Endothelial cell (in vitro differentiated cells): ENCODE results near the gene HSPE1. TPM values are rescaled to one million over a fixed set of nuclear protein-coding genes. Genes with fewer than 3 reads are reported as not detected.

Source experiments
- DNase-seq: peaks from one replicate; pipeline ENCODE4 v3.0.0; 2021; ENCODE audit warnings: low spot score
- H3K27ac Mint-ChIP-seq: one replicate; pipeline ENCODE4 v1.8.0; 2021; ENCODE audit warnings: mixed read lengths, inconsistent platforms; ENCODE audit not compliant: unreplicated experiment
- H3K27me3 Mint-ChIP-seq: one replicate; pipeline ENCODE4 v1.8.0; 2021; ENCODE audit warnings: mild to moderate bottlenecking, moderate library complexity, mixed read lengths, inconsistent platforms; ENCODE audit not compliant: unreplicated experiment
- H3K36me3 Mint-ChIP-seq: one replicate; pipeline ENCODE4 v1.8.0; 2021; ENCODE audit warnings: mild to moderate bottlenecking, low read depth, mixed read lengths, inconsistent platforms; ENCODE audit not compliant: unreplicated experiment
- H3K4me1 Mint-ChIP-seq: one replicate; pipeline ENCODE4 v1.8.0; 2021; ENCODE audit warnings: mild to moderate bottlenecking, mixed read lengths, inconsistent platforms; ENCODE audit not compliant: unreplicated experiment
- H3K4me3 Mint-ChIP-seq: one replicate; pipeline ENCODE4 v1.8.0; 2021; ENCODE audit warnings: mild to moderate bottlenecking, mixed read lengths, inconsistent platforms; ENCODE audit not compliant: unreplicated experiment
- H3K9me3 Mint-ChIP-seq: one replicate; pipeline ENCODE4 v1.8.0; 2021; ENCODE audit warnings: mixed read lengths, inconsistent platforms; ENCODE audit not compliant: unreplicated experiment
- total RNA-seq: library from RNA; stranded (reverse); fragmentation: NEBNext Ultra II Directional; extraction: Animal tissue kit (Norgen Biotek cat#: 25700); gene quantifications from one replicate; pipeline ENCODE4 v1.2.1, GENCODE V29; 2021; ENCODE audit not compliant: unreplicated experiment
- TF ChIP-seq, protein P1 (sequence below): fragments of 200-600 bp; sonication (generic); IDR thresholded peaks from one replicate; pipeline ENCODE4 v1.5.0; 2021; ENCODE audit warnings: antibody characterized with exemption; ENCODE audit not compliant: unreplicated experiment

Gene HSPE1
- total RNA-seq, 1 donor from 2014 or later: 73.6 TPM

DNA sequence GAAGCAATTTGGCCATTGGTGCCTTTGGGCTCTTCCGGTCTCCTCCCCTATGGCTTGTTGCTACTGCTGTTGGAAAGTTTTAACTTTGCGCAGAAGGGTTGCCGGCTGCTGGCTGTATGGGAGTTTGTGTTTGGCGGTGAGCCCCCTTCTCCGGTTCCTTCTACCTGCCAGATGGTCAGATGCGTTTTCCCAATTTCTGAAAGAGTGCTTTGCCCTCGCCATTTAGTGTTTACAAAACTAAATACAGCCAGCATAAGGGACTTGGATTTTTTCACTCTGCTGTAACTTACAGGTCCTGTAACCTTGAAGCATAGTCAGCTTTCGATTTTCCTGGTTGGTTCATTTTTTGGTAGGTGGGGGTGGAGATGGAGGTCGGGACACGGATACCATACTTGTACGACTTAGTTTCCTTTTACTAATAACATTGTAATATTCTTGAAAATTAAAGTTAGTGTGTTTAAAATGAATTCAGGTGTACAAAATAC lies 46.2 kb upstream of the HSPE1 start:
- DNase-seq: no peak

DNA sequence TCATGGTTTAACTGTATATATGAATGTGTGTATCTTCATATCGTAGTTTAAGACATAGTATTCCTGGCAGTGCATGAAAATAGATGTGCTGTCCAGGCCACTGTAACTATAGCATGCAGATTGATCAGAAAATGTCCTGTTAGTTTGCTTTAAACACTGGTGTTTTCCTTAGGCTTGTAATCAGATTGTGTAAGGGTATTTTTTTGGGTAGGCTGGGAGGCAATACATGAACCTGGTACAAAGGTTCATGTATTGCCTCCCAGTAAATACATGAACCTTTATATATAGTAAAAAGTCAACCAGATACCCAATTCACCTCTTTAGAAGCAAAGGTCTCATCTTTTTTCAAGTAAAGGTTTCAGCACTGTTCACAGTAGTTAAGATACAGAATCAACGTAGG lies 45.3 kb upstream of the HSPE1 start:
- Mint-ChIP-seq H3K4me1 (peaks cover 22% of the 10 kb centered on the region), H3K27me3 (peaks cover 13% of the 10 kb centered on the region), H3K36me3 (peaks cover 11% of the 10 kb centered on the region), H3K4me3 (peak overlapping the region; percentile 100), H3K9me3 (no peaks in the 10 kb centered on the region), H3K27ac (peak overlapping the region; percentile 100)
- DNase-seq: no peak
- TF ChIP-seq, protein P1, sequence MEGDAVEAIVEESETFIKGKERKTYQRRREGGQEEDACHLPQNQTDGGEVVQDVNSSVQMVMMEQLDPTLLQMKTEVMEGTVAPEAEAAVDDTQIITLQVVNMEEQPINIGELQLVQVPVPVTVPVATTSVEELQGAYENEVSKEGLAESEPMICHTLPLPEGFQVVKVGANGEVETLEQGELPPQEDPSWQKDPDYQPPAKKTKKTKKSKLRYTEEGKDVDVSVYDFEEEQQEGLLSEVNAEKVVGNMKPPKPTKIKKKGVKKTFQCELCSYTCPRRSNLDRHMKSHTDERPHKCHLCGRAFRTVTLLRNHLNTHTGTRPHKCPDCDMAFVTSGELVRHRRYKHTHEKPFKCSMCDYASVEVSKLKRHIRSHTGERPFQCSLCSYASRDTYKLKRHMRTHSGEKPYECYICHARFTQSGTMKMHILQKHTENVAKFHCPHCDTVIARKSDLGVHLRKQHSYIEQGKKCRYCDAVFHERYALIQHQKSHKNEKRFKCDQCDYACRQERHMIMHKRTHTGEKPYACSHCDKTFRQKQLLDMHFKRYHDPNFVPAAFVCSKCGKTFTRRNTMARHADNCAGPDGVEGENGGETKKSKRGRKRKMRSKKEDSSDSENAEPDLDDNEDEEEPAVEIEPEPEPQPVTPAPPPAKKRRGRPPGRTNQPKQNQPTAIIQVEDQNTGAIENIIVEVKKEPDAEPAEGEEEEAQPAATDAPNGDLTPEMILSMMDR: no peak

More for the DNA sequence above, 46.2 kb upstream of the HSPE1 start:
- TF ChIP-seq, protein P1: no peak
- Mint-ChIP-seq H3K4me3 (peak overlapping the region; percentile 100), H3K27me3 (peaks cover 13% of the 10 kb centered on the region), H3K36me3 (peaks cover 11% of the 10 kb centered on the region), H3K27ac (peak overlapping the region; percentile 100), H3K9me3 (no peaks in the 10 kb centered on the region), H3K4me1 (peaks cover 22% of the 10 kb centered on the region)

DNA sequence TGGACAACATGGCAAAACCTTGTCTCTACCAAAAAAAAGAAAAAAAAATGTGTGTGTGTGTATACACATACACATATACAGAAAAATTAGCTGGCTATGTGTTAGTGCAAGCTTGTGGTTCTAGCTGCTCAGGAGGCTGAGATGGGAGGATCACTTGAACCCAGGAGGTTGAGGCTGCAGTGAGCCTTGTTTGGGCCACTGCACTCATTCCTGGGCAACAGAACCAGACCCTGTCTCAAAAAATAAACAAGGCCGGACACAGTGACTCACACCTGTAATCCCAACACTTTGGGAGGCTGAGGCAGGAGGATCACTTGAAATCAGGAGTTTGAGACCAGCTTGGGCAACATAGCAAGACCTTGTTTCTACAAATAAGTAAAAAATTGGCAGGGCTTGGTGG lies 44.8 kb upstream of the HSPE1 start:
- no peak overlapping the region for H3K4me3 Mint-ChIP-seq
- H3K9me3 Mint-ChIP-seq: no peaks in the 10 kb centered on the region
- H3K36me3 Mint-ChIP-seq: peaks cover 11% of the 10 kb centered on the region
- TF ChIP-seq, protein P1: no peak
- H3K4me1 Mint-ChIP-seq: peaks cover 22% of the 10 kb centered on the region
- DNase-seq: no peak
- H3K27me3 Mint-ChIP-seq: peaks cover 13% of the 10 kb centered on the region
- H3K27ac Mint-ChIP-seq: no peak overlapping the region

GRCh38 chr2:197460649-197461048 lies 39.5 kb upstream of the HSPE1 start:
- Mint-ChIP-seq H3K4me3 (no peak overlapping the region), H3K27ac (no peak overlapping the region), H3K4me1 (no peaks in the 10 kb centered on the region), H3K36me3 (peaks cover 18% of the 10 kb centered on the region), H3K27me3 (peaks cover 2% of the 10 kb centered on the region), H3K9me3 (no peaks in the 10 kb centered on the region)
- TF ChIP-seq, protein P1: no peak
- no peak for DNase-seq

DNA sequence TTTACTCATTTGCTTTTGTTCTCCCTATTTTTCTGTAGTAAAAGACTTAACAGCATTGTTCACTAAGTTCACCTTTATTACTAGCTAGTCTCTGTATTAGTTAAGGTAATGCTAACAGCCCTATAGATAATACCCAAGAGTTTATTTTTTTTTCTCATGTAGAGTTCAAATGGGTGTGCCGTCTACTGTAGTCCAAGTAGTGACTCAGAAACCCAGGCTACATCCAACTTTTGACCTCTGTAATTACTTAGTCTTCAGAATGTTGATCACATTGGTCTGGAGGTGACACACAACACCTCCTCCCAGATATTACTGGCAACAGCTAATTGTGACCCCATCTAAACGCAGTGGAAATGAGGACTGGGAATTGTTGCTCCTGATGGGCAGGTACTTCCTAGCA lies 39.1 kb upstream of the HSPE1 start:
- Mint-ChIP-seq H3K36me3 (peaks cover 20% of the 10 kb centered on the region), H3K9me3 (no peaks in the 10 kb centered on the region), H3K4me1 (no peaks in the 10 kb centered on the region), H3K4me3 (no peak overlapping the region), H3K27ac (no peak overlapping the region), H3K27me3 (peaks cover 2% of the 10 kb centered on the region)
- TF ChIP-seq, protein P1: no peak
- no peak for DNase-seq
